Measurements from ENCODE around the gene SLC2A14. TPM values are rescaled to one million over a fixed set of nuclear protein-coding genes. Genes with fewer than 3 reads are reported as not detected.
"Not testable (repeated sequence)": the region's sequence is repeated elsewhere in the genome, so short reads cannot be mapped to it uniquely, and the experiment has no call there.

The SLC2A14 gene
- polyA plus RNA-seq (ENCODE audit: insufficient read length), result 0.59 TPM

DNA sequence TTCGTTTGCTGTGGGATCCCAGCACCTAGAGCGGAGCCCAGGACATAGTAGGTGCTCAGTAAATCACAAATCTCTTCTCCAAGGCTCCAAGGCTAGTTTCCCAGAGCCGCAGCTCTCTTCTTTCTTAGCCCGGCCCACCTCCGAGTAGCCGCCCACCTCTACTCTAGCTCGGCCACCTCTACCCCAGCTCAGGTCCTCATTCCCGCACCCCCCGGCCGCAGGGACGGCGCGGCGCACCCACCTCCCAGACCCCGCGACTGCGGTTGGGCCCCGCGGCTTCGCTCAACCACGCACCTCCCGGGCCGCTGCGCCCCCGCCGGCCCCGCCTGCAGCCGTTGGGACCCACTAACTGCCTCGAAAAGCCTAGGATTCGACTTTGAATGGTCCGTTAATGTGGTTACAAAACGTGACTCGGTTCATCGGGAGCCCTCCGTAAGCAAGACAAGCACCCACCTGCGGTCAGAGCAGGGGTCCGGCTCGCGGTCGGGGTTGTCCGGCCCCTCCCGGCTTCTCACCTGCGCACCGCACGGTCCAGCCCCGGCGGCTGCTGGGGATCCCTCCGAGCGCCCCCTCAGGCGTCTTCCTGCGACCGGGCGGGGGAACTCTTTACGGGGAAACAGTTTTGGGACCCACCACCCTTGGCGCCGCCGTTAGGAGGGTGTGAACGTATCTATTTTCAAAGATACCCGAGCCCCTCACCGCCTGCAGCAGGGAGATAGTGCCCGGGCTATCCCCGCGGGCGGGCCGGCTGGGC is at the start of gene SLC2A14:
TSS of gene SLC2A14 (minus strand) at position 350 of the 754 bp plus-strand sequence. CDS start 3,035 bp downstream, outside the sequence.
- DNase-seq, result no peak

DNA sequence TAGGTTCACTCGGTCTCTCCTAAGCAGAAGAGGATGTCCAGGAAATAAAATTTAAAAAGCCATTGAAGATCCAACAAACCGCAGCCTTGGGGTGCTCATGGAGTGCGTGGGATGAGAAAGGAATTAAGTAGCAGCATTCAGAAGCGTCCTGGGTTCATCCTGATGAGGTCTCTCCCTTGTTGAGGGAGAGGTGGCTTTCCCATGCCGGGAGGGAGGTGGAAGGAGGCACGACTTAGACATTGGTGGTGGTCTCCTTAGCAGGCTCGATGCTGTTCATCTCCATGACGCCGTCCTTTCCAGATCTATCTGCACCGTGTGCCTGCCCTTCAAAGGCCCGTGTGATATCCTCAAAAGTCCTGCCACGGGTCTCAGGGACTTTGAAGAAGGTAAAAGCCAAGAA is 48.5 kb upstream of the SLC2A14 start:
- DNase-seq, result not testable (repeated sequence)

DNA sequence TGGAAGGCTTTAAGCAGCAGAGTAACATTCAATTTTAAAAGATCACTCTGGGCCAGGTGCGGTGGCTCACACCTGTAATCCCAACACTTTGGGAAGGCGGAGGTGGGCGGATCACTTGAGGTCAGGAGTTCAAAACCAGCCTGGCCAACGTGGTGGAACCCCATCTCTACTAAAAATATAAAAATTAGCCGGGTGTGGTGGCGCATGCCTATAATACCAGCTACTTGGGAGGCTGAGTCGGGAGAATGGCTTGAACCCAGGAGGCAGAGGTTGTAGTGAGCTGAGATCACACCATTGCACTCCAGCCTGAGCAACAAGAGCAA is 45.5 kb upstream of the SLC2A14 start:
- DNase-seq, result not testable (repeated sequence)

DNA sequence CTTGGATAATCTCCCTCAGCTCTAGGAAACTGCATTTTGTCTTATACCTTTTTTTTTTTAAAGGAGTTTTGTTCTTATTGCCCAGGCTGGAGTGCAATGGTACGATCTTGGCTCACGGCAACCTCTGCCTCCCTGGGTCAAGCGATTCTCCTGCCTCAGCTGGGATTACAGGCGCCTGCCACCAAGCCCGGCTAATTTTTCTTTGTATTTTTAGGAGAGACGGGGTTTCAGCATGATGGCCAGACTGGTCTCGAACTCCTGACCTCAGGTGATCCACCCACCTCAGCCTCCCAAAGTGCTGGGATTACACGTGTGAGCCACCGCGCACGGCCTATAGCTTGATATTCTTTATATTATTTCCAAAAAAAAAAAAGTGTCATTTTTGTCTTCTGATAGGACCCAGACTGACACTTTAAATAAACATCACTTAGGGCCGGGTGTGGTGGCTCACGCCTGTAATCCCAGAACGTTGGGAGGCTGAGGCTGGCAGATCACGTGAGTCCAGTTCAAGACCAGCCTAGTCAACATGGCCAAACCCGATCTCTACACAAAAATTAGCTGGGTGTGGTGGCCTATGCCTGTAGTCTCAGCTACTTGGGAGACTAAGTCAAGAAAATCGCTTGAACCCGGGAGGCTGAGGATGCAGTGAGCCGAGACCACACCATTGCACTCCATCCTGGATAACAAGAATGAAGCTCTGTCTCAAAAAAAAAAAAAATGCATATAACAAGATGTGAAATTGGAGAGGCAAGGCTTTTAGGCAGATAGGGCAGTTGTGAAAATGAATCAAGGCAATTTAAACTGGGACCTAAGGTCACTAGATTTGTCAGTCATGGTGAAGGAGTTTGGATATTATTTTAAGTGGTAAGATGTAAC is 44.9 kb upstream of the SLC2A14 start:
- no peak for DNase-seq

DNA sequence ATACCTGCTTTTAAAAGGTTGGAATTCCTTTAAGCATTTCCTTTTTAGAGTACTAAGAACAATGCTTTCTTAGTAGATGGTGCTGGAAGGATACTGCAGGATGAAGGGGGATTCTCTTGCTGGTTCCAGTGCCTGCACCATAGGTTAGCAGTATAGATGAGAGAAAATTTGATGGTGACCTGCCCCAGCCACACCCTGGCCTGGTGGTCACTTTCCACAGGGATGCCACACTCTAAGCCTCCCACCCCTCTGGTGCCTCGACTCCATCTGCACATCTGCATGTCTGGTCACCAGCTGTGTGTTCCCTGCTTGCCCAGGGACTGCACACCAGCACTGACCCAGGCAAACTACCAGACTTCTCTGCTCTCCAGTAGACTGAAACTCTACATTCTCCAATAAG is 44.2 kb upstream of the SLC2A14 start:
- DNase-seq, result no peak

DNA sequence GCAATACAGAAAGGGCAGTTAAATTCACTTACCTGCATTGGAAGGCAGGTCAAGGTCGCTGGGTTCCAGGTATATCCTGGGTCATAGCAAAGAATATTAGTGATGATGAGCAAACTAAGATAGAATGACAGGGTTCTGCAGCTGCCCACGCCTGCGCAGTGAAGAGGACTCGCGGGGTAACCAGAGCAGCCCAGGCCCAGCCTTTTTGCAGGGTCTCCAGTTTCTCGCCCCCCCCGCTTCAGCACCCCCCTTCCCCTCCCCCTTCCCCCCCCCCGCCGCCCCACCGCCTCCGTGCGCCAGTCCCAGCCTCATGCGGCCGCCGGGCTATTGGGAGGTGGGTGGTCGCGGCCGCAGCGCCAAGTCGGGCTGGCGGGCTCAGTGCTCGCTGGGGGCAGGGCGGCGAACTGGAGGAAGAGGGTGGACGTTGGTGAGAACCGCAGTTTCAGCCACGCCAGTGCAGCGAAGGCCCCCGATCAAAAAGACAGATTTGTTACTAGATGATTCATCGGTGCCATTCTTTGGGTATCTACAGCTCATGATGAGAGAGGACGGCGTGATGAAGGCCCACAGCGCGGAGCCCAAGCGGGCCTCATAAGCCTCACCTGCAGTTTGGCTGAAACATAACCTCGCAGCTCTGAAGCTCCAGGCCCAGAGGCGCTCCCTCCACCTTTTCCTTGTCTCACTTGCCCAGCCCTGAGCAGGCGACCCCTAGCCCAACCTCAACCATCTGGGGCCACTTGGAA is 43.1 kb upstream of the SLC2A14 start:
- DNase-seq, result no peak

DNA sequence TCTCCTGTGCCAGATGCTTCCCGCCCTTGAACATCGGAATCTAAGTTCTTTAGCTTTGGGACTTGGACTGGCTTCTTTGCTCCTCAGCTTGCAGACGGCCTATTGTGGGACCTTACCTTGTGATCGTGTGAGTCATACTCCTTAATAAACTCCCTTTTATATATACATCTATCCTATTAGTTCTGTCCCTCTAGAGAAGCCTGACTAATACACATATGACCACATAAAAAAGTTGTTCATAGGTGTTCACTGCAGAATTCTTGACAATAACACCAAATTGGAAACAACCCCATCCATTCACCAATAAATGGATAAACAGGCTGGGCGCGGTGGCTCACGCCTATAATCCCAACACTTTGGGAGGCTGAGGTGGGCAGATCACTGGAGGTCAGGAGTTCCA is 37.4 kb upstream of the SLC2A14 start:
- not testable (repeated sequence) for DNase-seq

DNA sequence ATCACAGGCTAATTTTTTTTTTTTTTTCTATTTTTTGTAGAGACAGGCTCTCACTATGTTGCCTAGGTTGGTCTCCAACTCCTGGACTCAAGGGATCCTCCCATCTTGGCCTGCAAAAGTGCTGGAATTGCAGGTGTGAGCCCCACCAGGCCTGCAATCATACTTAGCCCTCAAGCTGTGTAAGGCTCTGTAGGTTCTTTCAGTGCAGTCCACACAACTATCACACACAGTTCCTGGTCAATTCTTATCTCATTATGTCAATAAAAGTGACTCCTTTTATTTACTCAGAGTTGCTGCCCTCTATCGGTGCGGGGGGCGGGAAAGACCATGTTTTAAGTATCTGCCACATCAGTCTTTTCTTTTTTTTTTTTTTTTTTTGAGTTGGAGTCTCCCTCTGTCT is 34.3 kb upstream of the SLC2A14 start:
- no peak for DNase-seq

DNA sequence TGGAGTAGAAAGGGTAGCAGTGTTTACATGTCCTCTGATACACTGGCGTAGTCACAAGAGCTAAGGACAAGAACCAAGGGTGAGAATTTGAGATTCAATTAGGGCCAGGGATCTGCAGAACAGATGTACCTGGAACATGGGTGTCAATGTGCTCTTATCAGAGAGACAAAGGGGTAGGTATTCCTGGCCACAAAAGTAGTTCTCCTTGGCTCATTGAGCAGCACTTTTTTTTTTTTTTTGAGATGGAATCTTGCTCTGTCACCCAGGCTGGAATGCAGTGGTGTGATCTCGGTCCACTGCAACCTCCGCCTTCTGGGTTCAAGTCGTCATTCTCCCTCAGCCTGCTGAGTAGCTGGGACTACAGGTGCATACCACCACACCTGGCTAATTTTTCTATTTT is 33.6 kb upstream of the SLC2A14 start:
- not testable (repeated sequence) for DNase-seq

DNA sequence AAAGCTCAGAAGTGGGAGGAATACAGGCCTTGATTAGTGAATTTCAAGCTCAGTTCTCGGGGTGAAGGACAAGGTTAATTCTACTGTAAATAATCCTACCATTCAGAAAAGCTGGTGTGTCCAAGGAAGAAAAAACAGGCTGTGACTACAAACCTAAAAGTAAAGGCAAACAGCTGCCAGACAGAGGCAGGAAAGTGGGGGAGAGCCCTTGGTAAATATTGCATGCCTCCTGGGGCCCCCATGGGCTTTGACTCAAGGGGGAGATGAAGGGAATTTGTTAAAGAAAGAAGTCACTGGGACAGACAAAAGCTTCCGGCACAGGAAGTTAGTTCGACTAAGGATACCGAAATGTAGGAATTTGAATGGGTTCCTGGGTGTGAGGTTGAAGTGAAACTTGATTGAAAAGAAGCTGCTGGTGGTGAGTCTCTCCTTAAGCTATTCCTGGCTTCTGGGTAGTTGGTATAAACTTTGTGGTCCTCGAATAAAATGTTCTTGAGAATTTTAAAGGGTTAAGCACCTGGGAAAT is 32.9 kb upstream of the SLC2A14 start:
- not testable (repeated sequence) for DNase-seq

DNA sequence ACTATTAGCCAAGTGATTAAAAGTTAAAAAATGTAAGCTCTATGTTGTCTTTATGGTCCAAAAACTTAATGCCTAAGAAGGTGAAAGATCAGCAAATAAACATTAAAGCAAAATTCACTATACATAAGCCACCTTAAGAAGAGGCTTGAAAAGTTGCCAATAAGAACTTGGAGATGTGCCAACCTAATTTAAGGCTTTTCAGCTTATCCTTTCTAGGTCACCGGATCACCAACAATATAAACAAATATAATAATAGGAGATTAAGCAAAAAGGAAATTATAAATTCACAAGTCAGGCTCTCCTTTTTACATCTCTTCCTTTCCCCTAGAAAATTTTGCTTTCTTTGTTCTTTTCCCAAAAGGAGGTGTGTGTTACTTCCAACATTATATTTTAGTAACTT is 32.4 kb upstream of the SLC2A14 start:
- DNase-seq, result no peak

DNA sequence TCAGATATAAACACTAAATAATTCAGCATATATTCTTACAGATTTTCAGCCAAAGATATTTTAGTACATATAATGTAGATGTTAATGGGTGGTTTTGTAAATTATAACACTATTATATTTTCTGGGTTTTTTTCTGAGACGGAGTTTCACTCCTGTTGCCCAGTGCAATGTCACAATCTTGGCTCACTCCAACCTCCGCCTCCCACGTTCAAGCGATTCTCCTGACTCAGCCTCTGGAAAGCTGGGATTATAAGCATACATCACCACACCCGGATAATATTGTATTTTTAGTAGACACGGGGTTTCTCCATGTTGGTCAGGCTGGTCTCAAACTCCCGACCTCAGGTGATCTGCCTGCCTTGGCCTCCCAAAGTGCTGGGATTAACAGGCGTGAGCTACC is 29.7 kb upstream of the SLC2A14 start:
- not testable (repeated sequence) for DNase-seq

DNA sequence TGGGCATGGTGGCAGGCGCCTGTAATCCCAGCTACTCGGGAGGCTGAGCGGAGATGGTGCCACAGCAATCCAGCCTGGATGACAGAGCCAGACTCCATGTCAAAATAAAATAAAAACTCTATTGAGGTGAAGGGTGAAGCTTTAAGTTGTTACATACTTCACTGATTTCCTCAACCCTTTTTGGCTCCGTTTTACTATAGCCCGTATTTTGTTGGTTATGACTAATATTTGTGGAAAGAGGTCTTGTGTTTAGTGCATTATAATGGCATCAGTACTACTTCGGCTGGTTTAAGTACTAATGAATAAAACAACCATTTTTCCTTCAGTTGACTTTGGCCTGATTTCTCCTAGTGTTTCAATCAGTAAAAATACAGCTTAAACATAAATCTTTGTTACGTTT is 27.0 kb upstream of the SLC2A14 start:
- DNase-seq, result no peak

DNA sequence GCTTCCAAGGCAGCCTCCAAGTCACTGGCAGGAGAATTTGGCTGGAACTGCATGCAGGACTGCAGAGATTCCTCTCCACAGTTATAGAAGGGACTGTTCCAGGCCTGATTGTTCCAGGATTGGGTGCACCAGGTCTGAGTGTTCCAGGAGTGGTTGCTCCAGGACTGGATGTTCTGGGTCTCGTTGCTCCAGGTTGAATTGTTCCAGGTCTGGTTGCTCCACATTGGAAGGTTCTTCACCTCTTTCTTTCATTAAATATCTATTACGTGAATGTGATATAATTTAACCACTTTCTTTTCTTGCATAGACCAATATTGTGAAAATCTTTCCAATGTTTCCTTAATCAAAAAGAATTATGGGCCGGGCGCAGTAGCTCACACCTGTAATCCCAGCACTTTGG is 24.0 kb upstream of the SLC2A14 start:
- DNase-seq, result not testable (repeated sequence)

DNA sequence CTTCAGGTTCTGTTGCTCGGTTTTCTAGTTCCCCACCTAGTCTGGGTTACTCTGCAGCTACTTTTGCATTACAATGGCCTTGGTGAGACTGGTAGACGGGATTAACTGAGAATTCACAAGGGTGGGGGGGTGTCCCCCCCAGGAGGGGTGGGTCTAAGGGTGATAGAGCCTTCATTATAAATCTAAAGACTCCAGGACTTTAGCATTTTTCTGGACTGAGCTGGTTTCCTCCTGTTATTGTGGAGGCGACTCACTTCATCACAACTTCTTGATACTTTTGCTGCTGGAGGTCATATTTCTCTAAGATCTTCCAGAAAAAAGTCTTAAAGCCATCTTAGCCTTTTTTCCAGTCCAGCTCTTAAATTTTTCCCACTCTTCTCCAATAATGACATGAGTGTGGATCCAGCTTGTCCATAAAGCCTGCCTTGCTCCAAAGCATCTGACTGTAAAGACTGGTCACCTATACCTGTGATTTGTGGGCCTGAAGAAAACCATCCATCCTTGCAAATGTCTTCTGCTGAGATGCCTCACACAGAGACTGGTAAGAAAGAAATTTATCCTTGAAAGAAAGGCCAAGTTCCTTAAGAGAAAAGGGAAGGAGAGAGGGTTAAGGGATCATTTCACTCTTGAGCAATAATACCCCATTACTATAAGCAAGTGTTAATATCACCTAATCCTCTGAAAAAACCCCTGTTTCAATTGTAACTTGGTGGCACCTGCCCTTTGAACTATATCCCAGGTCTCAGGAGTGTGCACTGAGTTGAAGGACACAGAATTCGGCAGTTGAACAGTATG is 19.7 kb upstream of the SLC2A14 start:
- no peak for DNase-seq

DNA sequence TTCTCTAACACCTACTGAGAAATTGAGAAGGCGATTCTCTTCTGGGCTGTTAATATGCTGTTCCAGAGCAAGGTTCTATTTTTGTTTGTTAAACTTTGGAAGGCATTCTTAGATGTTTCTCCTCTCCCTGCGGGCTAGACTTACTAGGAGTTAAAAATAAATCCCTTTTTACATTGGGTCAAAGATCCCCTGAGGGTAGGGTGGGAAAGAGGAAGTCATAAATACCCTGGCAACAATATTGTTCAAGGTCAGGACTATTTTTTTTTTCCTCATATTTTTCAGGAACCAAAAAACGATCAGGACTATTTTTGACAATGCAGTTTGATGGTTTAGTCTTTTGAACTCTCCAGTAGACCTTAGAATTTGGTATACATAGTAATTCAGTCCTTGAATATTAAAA is 12.0 kb upstream of the SLC2A14 start:
- DNase-seq, result no peak

DNA sequence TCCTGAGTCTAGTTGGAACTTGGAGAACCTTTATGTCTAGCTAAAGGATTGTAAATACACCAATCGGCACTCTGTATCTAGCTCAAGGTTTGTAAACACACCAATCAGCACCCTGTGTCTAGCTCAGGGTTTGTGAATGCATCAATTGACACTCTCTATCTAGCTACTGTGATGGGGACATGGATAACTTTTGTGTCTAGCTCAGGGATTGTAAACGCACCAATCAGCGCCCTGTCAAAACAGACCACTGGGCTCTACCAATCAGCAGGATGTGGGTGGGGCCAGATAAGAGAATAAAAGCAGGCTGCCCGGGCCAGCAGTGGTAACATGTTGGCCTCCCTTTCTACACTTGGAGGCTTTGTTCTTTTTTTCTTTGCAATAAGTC is 9.0 kb upstream of the SLC2A14 start:
- not testable (repeated sequence) for DNase-seq

DNA sequence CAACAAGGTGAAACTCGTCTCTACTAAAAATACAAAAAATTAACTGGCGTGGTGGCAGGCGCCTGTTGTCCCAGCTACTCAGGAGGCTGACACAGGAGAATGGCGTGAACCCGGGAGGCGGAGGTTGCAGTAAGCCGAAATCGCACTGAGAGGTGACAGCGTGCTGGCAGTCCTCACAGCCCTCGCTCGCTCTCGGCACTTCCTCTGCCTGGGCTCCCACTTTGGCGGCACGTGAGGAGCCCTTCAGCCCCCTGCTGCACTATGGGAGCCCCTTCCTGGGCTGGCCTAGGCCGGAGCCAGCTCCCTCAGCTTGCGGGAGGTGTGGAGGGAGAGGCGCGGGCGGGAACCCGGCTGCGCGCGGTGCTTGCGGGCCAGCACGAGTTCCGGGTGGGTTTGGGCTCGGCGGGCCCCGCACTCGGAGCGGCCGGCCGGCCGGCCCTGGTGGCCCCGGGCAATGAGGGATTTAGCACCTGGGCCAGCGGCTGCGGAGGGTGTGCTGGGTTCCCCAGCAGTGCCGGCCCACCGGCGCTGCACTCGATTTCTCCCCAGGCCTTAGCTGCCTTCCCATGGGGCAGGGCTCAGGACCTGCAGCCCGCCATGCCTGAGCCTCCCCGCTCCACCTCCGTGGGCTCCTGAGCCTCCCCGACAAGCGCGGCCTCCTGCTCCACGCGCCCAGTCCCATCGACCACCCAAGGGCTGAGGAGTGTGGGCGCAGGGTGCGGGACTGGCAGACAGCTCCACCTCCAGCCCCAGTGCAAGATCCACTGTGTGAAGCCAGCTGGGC is 8.4 kb upstream of the SLC2A14 start:
- not testable (repeated sequence) for DNase-seq

DNA sequence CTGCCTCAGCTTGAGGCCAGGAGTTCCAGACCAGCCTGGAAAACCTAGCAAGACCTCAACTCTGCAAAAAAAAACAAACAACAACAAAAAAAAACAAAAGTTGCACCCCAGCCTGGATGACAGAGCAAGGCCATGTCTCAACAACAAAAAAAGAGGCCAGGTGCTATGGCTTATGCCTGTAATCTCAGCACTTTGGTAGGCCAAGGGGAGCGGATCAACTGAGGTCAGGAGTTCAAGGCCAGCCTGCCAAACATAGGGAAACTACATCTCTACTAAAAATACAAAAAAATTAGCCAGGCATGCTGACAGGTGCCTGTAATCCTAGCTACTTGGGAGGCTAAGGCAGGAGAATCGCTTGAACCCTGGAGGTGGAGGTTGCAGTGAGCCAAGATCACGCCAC is 6.5 kb upstream of the SLC2A14 start:
- DNase-seq, result no peak

DNA sequence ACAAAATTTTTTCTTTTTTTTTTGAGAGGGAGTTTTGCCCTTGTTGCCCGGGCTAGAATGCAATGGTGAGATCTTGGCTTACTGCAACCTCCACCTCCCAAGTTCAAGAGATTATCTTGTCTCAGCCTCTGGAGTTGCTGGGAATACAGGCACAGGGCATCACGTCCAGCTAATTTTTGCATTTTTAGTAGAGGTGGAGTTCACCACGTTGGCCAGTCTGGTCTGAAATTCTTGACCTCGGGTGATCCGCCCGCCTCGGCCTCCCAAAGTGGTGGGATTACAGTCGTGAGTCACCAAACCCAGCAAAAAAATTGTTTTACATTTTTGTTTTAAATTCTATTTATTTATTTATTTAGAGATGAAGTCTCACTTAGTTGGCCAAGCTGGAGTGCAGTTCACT is 4.7 kb upstream of the SLC2A14 start:
- DNase-seq, result no peak

DNA sequence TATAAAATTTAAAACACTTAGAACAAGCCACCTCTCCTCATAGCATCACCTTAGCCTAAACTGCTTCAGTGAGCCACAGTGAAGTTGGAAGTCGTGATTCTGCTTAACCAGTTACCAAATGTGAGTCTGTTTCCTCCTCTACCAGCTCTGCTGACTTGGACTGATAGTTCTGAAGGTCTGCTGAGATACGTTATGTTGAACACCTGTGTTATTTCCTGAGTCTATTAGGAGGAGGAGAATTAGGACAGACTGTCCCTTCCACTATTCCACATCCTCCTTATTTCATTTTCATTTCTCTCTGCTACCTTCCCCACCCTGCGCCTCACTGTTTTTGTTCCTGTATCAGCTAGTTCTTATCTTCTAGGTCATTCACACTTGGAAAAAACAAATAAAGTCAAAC is 2.4 kb downstream of the SLC2A14 start:
- no peak for DNase-seq

Data from hindlimb muscle (tissue), 1 donor.